HepG2 (cell line): Measurements from ENCODE around the gene COL6A6. TPM values are rescaled to one million over a fixed set of nuclear protein-coding genes. Genes with fewer than 3 reads are reported as not detected.

Experiments used
- ATAC-seq: fragments of 200-7000 bp; cut with Tn5 transposase; 3 replicates; pipeline ENCODE4 v1.9.1; 2020; ENCODE audit warnings: mild to moderate bottlenecking, moderate library complexity
- BruUV-seq: library from RNA; stranded (reverse); fragments of 400-500 nt; replicated peaks from 2 replicates; lab custom pipeline; 2021; lab: Mats Ljungman, UMichigan
- CTCF ChIA-PET: fragments of 300-600 bp; formaldehyde crosslinking; extraction: SDS; loops from one replicate; lab custom pipeline; 2021; ENCODE audit warnings: low total read pairs, inconsistent platforms, low intra/inter-chr PET ratio; lab: Yijun Ruan, JAX
- POLR2A ChIA-PET: fragments of 350-600 bp; sonication (Branson Sonifier 250); formaldehyde crosslinking; loops from one replicate; lab custom pipeline; 2020; ENCODE audit warnings: antibody characterized with exemption, inconsistent platforms; lab: Yijun Ruan, JAX
- DNase-seq: peaks from one replicate; pipeline ENCODE4 v3.0.0-alpha.2; 2015; ENCODE audit warnings: low spot score
- FAIRE-seq: peaks from 3 replicates; lab custom pipeline; 2011; peaks lifted over from hg19 to GRCh38; lab: Jason Lieb, UNC
- H2AFZ ChIP-seq: one replicate; pipeline ENCODE4 v1.6.1; 2011; ENCODE audit warnings: low read length, inconsistent platforms
- H3K27ac ChIP-seq: fragments of 300-600 bp; 3 replicates; pipeline ENCODE4 v1.8.0; 2011; ENCODE audit warnings: mixed run types, mild to moderate bottlenecking, mixed read lengths, low read length, inconsistent platforms; ENCODE audit not compliant: insufficient read depth; ENCODE audit errors: extremely low read length
- H3K27me3 ChIP-seq, 2 experiments: fragments of 200-600 bp in 1 of 2; 2 replicates in 1 of 2; 3 replicates in 1 of 2; pipeline versions ENCODE4 v1.6.0 to v1.8.0; 2011; ENCODE audit warnings: low read length in 2 of 2, mild to moderate bottlenecking in 2 of 2, moderate library complexity in 2 of 2, inconsistent platforms in 1 of 2; ENCODE audit not compliant: insufficient read depth in 2 of 2, control insufficient read depth in 1 of 2
- H3K36me3 ChIP-seq, 2 experiments: fragments of 200-600 bp in 1 of 2; replicated peaks in 1 of 2; 2 replicates in 1 of 2; 3 replicates in 1 of 2; pipeline versions ENCODE4 v1.5.1 to v1.8.0; 2011; ENCODE audit warnings: low read length in 2 of 2, inconsistent platforms in 1 of 2; ENCODE audit not compliant: insufficient read depth in 2 of 2, control insufficient read depth in 1 of 2
- H3K4me1 ChIP-seq: 2 replicates; pipeline ENCODE4 v1.5.1; 2012; ENCODE audit warnings: low read length, inconsistent platforms; ENCODE audit not compliant: insufficient read depth
- H3K4me2 ChIP-seq: 2 replicates; pipeline ENCODE4 v1.6.0; 2011; ENCODE audit warnings: low read depth, low read length, inconsistent platforms
- H3K4me3 ChIP-seq, 3 experiments: fragments of 200-600 bp in 1 of 3; sonication (generic), shearing (Covaris generic) in 1 of 3; replicated peaks in 1 of 3; 2 replicates each; pipeline ENCODE4 v1.5.1; 2011 to 2016; ENCODE audit warnings: low read length in 3 of 3, inconsistent platforms in 2 of 3, low read depth in 2 of 3, mild to moderate bottlenecking in 2 of 3, control low read depth in 1 of 3, mixed read lengths in 1 of 3; ENCODE audit not compliant: insufficient read depth in 1 of 3
- H3K79me2 ChIP-seq: one replicate; pipeline ENCODE4 v1.6.1; 2011; ENCODE audit warnings: low read length, inconsistent platforms; ENCODE audit not compliant: insufficient read depth
- H3K9ac ChIP-seq: 2 replicates; pipeline ENCODE4 v1.6.0; 2011; ENCODE audit warnings: mild to moderate bottlenecking, low read depth, low read length, inconsistent platforms; ENCODE audit not compliant: insufficient read depth
- H3K9me3 ChIP-seq: 2 replicates; pipeline ENCODE4 v1.5.1; 2012; ENCODE audit warnings: mild to moderate bottlenecking, low read length
- H4K20me1 ChIP-seq: 2 replicates; pipeline ENCODE4 v1.6.0; 2011; ENCODE audit warnings: inconsistent platforms, mild to moderate bottlenecking, low read length, moderate library complexity; ENCODE audit not compliant: insufficient read depth
- BRCA1 ChIP-seq: sonication (generic); formaldehyde crosslinking; IDR thresholded peaks from 2 replicates; pipeline ENCODE4 v1.4.0; 2020; ENCODE audit warnings: missing genetic modification reagents
- CBFB ChIP-seq: sonication (generic); formaldehyde crosslinking; IDR thresholded peaks from 2 replicates; pipeline ENCODE4 v1.4.0; 2020; ENCODE audit warnings: missing genetic modification reagents
- CCAR2 ChIP-seq: fragments of 200-400 bp; formaldehyde crosslinking; optimal IDR thresholded peaks from 2 replicates; pipeline ENCODE3; 2018; ENCODE audit warnings: low read depth, mild to moderate bottlenecking, low read length, moderate library complexity
- EEA1 ChIP-seq: sonication (generic); formaldehyde crosslinking; IDR thresholded peaks from 2 replicates; pipeline ENCODE4 v1.5.1; 2020; ENCODE audit warnings: mild to moderate bottlenecking, missing genetic modification reagents, borderline replicate concordance
- IRF1 ChIP-seq: sonication (generic); formaldehyde crosslinking; IDR thresholded peaks from 2 replicates; pipeline ENCODE4 v1.4.0; 2020; ENCODE audit warnings: low read depth, mild to moderate bottlenecking, missing genetic modification reagents
- KLF12 ChIP-seq: sonication (generic); formaldehyde crosslinking; IDR thresholded peaks from 2 replicates; pipeline ENCODE4 v1.4.0; 2020; ENCODE audit warnings: missing genetic modification reagents, borderline replicate concordance
- NCOA1 ChIP-seq: sonication (generic); formaldehyde crosslinking; IDR thresholded peaks from 2 replicates; pipeline ENCODE4 v1.9.0; 2021; ENCODE audit warnings: missing genetic modification reagents
- PTBP1 ChIP-seq: fragments of 200-400 bp; formaldehyde crosslinking; IDR thresholded peaks from 2 replicates; pipeline ENCODE4 v1.6.1; 2018; ENCODE audit warnings: low read length, low read depth; ENCODE audit not compliant: poor library complexity, severe bottlenecking
- STAG1 ChIP-seq: sonication (generic); formaldehyde crosslinking; IDR thresholded peaks from 2 replicates; pipeline ENCODE4 v1.4.0; 2020; ENCODE audit warnings: missing genetic modification reagents
- ZBTB8A ChIP-seq: sonication (generic); formaldehyde crosslinking; IDR thresholded peaks from 2 replicates; pipeline ENCODE4 v1.4.0; 2020; ENCODE audit warnings: mild to moderate bottlenecking, low read depth, missing genetic modification reagents, borderline replicate concordance
- ZIK1 ChIP-seq: sonication (generic); formaldehyde crosslinking; IDR thresholded peaks from 2 replicates; pipeline ENCODE4 v1.5.0; 2020; ENCODE audit warnings: mild to moderate bottlenecking, low read depth, missing genetic modification reagents, borderline replicate concordance
- ZNF562 ChIP-seq: sonication (generic); formaldehyde crosslinking; IDR thresholded peaks from 2 replicates; pipeline ENCODE4 v1.8.0; 2022; ENCODE audit warnings: missing genetic modification reagents, borderline replicate concordance
- ZNF564 ChIP-seq: sonication (generic); formaldehyde crosslinking; IDR thresholded peaks from 2 replicates; pipeline ENCODE4 v1.8.1; 2023; ENCODE audit warnings: mild to moderate bottlenecking, missing genetic modification reagents
- ZNF570 ChIP-seq: sonication (generic); formaldehyde crosslinking; IDR thresholded peaks from 2 replicates; pipeline ENCODE4 v1.4.0; 2020; ENCODE audit warnings: mild to moderate bottlenecking, missing genetic modification reagents, borderline replicate concordance
- ZNF652 ChIP-seq: IDR thresholded peaks from 2 replicates; pipeline ENCODE4 v1.6.1; 2016; ENCODE audit warnings: low read depth, borderline replicate concordance
- ZSCAN30 ChIP-seq: sonication (generic); formaldehyde crosslinking; IDR thresholded peaks from 2 replicates; pipeline ENCODE4 v1.5.0; 2020; ENCODE audit warnings: mild to moderate bottlenecking, missing genetic modification reagents
- WGBS: methylation state at CpG from one replicate; pipeline ENCODE4 v1.1.6; 2017; ENCODE audit warnings: low lambda C conversion rate; 5-methylcytosine and 5-hydroxymethylcytosine counted together
- in situ Hi-C: cut with HindIII; loops from 2 replicates; pipeline ENCODE4 v1.10.0; 2017; ENCODE audit warnings: low pct_unique_long_range_greater_than_20kb; ENCODE audit not compliant: extremely low pct_ligation_motif_present
- intact Hi-C: fragments of 100-400 bp; cut with micrococcal nuclease; formaldehyde crosslinking; loops from one replicate; pipeline ENCODE4 v1.10.0; 2022; ENCODE audit not compliant: unreplicated experiment
- polyA plus RNA-seq, 8 experiments: library from polyadenylated mRNA; depleted of rRNA in 3 of 8; stranded (reverse) in 7 of 8; unstranded in 1 of 8; fragments of >200 nt; fragmentation: Illumina TruSeq in 4 of 8; extraction: Trizol in 4 of 8; gene quantifications; 2 replicates each; pipeline versions ENCODE4 v1.2.1 to v1.2.3, GENCODE V29; 2011 to 2016; ENCODE audit warnings: low read depth in 4 of 8, missing spikeins in 1 of 8, mixed read lengths in 1 of 8; ENCODE audit not compliant: insufficient read depth in 1 of 8
- total RNA-seq, 5 experiments: library from RNA; depleted of rRNA; stranded (reverse); fragments of >200 nt; fragmentation: Illumina TruSeq; extraction: Trizol; gene quantifications; 2 replicates each; pipeline ENCODE4 v1.2.3, GENCODE V29; 2016; ENCODE audit warnings: low read depth in 1 of 5

COL6A6 gene
- total and polyA plus RNA-seq, 2 of the 13 experiments (the other 11 are each of a cell fraction or from before 2014, with no cell fraction given) = not detected

GRCh38 chr3:130522399-130522798 lies 5.4 kb downstream of the COL6A6 start:
- no peak overlapping the region for H2AFZ ChIP-seq
- H3K79me2 ChIP-seq = no peaks in the 10 kb centered on the region
- in situ Hi-C loops (no loop called here), intact Hi-C loops (no loop called here)
- no peaks in the 10 kb centered on the region for H3K36me3 ChIP-seq
- no peak overlapping the region for H3K9ac ChIP-seq
- 8% methylated on average over 2 of the region's 2 CpGs for WGBS
- no peak overlapping the region for H3K4me3 ChIP-seq
- H4K20me1 ChIP-seq = no peaks in the 10 kb centered on the region
- DNase-seq = no peak
- no peak for ATAC-seq
- H3K4me1 ChIP-seq = no peaks in the 10 kb centered on the region
- ChIA-PET POLR2A (no interaction called here), CTCF (no interaction called here)
- no TSS peak for BruUV-seq
- H3K4me2 ChIP-seq = no peak overlapping the region
- TF ChIP-seq ZNF570 (CRISPR knock-in tag) (no peak), ZNF562 (no peak), IRF1 (CRISPR knock-in tag) (no peak), NCOA1 (CRISPR knock-in tag) (no peak), ZIK1 (CRISPR knock-in tag) (no peak), ZNF564 (CRISPR knock-in tag) (no peak), BRCA1 (CRISPR knock-in tag) (no peak), STAG1 (CRISPR knock-in tag) (no peak), ZNF652 (no peak), PTBP1 (no peak), KLF12 (no peak), CBFB (no peak), ZSCAN30 (CRISPR knock-in tag) (no peak), ZBTB8A (CRISPR knock-in tag) (no peak), CCAR2 (no peak), EEA1 (CRISPR knock-in tag) (no peak)
- no peak overlapping the region for H3K27ac ChIP-seq
- no peaks in the 10 kb centered on the region for H3K9me3 ChIP-seq
- peaks cover 0 to 5% of the 10 kb centered on the region in 2 experiments; a peak in 4 of 5 replicates for H3K27me3 ChIP-seq
- FAIRE-seq = no peak
